HG02840 (cell line): ENCODE measurements around the gene ANKRD65.
"Not testable (repeated sequence)": the region's sequence is repeated elsewhere in the genome, so short reads cannot be mapped to it uniquely, and the experiment has no call there.

Experiments used
- ATAC-seq: cut with Tn5 transposase; IDR thresholded peaks from one replicate; pipeline ENCODE4 v1.9.1; 2021; ENCODE audit warnings: mild to moderate bottlenecking, moderate library complexity, moderate number of reproducible peaks; ENCODE audit not compliant: unreplicated experiment, low FRiP score

Gene ANKRD65

DNA sequence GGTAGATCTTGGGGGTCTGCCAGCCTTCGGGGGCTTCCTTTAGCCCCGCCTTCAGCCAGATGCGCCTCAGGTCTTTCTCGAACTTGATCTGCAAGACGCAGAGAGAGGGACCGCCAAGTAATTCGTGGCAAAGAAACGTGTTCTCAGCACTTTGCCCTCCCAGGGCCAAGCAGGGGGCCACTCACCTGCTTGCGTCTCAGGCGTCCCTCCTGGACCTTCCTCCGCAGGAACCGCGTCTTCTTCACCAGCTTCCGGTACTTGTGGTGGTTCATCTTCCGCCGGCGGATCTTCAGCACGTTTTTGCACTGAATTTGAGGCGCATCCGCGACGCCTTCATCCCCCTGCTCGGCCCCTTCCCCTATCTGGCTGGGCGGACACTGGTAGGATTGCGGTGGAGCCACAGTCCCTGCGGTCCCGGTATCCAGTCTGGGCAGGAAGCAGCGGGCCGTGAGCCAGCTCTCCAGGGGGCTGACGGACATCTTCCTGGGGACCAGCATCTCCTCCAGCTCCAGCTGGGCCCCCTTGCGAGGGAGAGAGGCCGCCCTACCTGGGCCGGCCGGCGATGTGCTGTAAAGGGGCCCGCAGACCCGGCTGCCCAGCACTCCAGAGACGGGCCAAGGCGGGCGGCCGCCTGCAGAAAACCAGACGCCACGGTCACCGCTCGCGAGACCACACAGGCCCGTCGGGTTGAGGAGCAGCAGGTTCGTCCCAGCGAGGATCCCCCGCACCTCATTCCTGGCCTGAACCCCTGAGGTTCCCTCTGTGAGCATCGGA, 47.1 kb downstream of the ANKRD65 start:
- ATAC-seq: no peak

DNA sequence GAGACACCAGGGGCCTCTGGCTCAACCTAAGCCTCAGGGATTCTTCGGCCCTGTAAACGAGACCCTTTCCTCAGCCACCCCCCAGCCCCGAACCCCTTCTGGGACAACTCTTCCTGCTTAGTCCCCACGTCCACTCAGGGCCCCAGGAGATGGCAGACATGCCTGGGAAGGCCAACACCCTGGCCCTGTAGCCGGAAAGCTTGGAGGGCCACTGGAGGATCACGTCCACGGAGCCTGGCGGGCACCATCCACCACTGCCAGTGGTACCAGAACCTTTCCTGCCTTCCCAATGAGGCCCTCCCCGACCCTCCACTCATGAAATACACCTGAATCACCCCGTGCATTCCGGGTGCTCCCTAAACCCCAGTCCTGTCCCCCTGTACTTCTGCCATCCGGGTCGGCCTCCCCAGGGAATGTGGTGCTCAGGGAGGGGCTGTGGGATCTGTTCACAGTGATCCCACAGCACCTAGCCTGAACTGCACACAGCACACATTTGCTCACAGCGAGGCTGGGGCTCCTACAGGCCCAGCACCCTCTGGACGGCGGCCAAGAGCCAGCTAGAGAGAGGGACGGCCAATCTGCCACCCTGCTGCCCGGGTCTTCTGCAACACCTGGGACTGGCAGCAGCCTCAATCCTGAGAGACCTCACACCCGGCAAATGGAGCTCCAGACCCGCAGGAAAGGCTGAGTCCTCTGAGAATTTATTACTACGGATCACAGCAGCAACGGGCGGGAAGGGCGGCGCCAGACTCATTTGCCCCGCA, 47.8 kb downstream of the ANKRD65 start:
- no peak for ATAC-seq

DNA sequence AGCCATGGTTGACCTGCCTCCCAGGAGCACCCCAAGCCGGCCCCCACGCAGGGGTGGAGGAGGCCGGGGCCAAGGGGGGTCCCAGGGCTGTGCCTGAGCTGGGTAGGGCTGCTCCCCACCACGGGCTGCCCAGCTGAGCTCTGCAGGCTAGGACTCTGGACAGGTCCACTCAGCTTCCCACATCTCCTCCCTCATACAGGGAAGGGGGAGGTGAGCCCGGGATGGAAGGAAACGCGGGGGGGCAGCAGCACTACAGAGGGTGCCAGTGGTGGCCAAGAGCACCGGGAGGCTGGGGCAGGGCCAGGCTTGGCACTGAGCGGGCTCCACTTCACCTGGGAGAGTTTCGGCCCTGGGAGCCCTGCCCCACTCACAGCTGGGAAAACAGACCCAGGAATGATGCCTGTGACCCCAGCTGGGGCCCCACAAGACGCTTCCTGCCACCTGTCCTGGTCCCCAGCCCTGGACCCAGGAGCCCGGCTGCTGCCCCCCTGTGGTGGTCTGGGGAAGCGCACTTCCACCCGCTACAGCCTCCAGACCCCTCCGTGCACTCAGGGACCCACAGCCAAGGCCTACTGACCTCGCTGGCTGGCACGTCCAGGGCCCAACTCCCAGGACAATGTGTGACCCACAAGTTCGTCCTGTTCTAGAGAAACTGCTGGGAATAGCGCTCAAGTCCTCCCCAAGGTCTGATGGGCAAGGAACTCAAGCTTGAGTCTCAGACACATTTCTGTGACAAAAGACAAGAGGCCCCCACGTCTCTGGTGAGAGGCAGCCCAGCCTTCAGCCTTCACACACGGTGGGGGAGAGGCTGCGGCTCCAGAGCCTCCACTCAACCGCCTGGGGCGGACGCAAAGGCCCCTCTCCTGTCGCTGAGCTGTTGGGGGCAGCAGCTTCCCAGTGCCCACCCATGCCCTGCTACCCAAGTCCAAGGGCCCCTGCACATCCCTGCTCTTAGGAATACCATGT, 49.0 kb downstream of the ANKRD65 start:
- ATAC-seq: no peak

DNA sequence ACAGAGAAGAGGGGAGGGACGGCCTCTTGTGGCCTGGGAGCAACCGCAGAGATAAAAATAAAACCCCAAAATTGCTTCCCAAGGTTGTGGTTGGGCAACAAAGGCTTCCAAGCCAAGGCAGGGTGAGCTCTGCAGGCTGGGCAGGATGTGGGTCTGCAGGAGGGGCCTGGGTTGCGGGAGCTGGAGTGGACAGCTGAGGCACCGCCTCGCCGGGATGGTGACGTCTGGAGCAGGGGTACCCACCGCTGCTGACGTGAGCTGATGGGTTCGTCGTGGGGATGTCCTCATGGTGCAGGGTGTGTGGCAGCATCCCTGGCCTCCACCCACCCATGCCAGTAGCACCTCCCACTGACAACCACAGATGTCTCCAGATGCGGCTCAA, 49.7 kb downstream of the ANKRD65 start:
- no peak for ATAC-seq

DNA sequence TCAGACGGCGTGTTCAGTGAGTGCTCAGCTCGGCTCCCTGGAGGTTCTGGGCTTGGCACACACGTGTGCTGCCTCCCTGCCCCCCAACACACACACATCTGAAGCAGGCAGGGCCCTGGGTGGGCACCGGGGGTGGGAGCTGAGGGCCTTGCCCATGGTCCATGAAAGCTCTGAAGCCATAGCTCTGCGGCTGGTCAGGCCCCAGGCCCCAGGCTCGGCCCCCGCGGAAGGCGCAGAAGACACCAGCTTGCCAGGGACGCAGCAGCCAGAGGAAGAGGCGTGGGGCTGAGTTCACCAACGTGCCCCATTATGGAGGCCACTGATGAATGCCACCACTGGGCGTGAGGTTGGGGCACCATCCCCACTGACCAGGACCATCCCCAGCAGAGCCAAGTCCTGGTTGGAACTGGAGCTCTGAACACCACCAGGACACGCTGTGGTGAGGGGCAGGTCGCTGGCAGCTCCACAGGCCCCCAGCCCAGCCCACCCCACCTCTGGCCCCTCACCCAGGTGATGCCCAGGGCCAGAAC, 50.2 kb downstream of the ANKRD65 start:
- no peak for ATAC-seq

DNA sequence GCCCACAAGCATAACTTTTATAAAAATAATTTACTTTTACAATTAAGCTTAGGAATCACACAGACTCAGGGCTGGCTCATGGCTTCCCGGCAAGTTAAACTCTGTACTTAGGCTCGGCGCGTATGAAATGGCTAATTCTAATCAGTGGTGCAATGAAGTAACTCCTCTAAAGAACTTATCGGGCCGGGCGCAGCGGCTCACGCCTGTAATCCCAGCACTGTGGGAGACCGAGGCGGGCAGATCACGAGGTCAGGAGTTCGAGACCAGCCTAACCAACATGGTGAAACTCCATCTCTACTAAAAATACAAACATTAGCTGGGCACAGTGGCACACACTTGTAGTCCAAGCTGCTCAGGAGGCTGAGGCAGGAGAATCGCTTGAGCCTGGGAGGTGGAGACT, 51.0 kb downstream of the ANKRD65 start:
- not testable (repeated sequence) for ATAC-seq
